IMR-90 (cell line): ENCODE results near the gene MYNN. TPM values are rescaled to one million over a fixed set of nuclear protein-coding genes. Genes with fewer than 3 reads are reported as not detected.
A peak's percentile ranks its signal among the peaks of the same experiment; 100 is the strongest.

Experiments used
- ATAC-seq: fragments of 200-7000 bp; cut with Tn5 transposase; 2 replicates; pipeline ENCODE4 v1.9.1; 2020; ENCODE audit warnings: low read depth, mild to moderate bottlenecking, moderate library complexity
- BruUV-seq: library from RNA; stranded (reverse); fragments of 400-500 nt; replicated peaks from 2 replicates; lab custom pipeline; 2021; lab: Mats Ljungman, UMichigan
- CTCF ChIA-PET: fragments of 300-600 bp; formaldehyde crosslinking; extraction: SDS; loops from one replicate; lab custom pipeline; 2021; ENCODE audit warnings: antibody characterized with exemption; lab: Yijun Ruan, JAX
- POLR2A ChIA-PET: fragments of 300-600 bp; sonication (Branson Sonifier 250); formaldehyde crosslinking; loops from one replicate; lab custom pipeline; 2022; ENCODE audit warnings: antibody characterized with exemption; ENCODE audit not compliant: unreplicated experiment; lab: Charles Lee
- DNase-seq: peaks from one replicate; pipeline ENCODE4 v3.0.0; 2013
- H2AFZ ChIP-seq: replicated peaks from 2 replicates; pipeline ENCODE3; 2013; ENCODE audit warnings: low read length, mild to moderate bottlenecking; ENCODE audit not compliant: poor library complexity
- H2AK5ac ChIP-seq: 2 replicates; pipeline ENCODE4 v1.6.1; 2013; ENCODE audit warnings: low read depth, low read length, inconsistent platforms
- H2AK9ac ChIP-seq: replicated peaks from 2 replicates; pipeline ENCODE3; 2013; ENCODE audit warnings: mild to moderate bottlenecking, low read depth, low read length, moderate library complexity; ENCODE audit not compliant: poor library complexity
- H2BK120ac ChIP-seq: 2 replicates; pipeline ENCODE4 v1.6.1; 2013; ENCODE audit warnings: low read depth, low read length, inconsistent platforms
- H2BK15ac ChIP-seq: 3 replicates; pipeline ENCODE4 v1.6.1; 2013; ENCODE audit warnings: low read depth, low read length, inconsistent platforms
- H2BK20ac ChIP-seq: 2 replicates; pipeline ENCODE4 v1.6.1; 2013; ENCODE audit warnings: low read depth, mild to moderate bottlenecking, inconsistent platforms, low read length, moderate library complexity
- H2BK5ac ChIP-seq: 2 replicates; pipeline ENCODE4 v1.6.1; 2013; ENCODE audit warnings: mild to moderate bottlenecking, low read depth, low read length, inconsistent platforms; ENCODE audit not compliant: poor library complexity, severe bottlenecking
- H3K14ac ChIP-seq: replicated peaks from 2 replicates; pipeline ENCODE4 v1.6.1; 2013; ENCODE audit warnings: low read depth, low read length, inconsistent platforms
- H3K18ac ChIP-seq: 2 replicates; pipeline ENCODE4 v1.6.1; 2013; ENCODE audit warnings: low read depth, low read length, control low read depth
- H3K23ac ChIP-seq: 2 replicates; pipeline ENCODE4 v1.6.1; 2013; ENCODE audit warnings: low read depth, low read length, inconsistent platforms
- H3K27ac ChIP-seq: 2 replicates; pipeline ENCODE4 v1.5.1; 2013; ENCODE audit warnings: mild to moderate bottlenecking, control low read depth, low read length; ENCODE audit not compliant: insufficient read depth
- H3K27me3 ChIP-seq: 2 replicates; pipeline ENCODE4 v1.6.1; 2013; ENCODE audit warnings: low read length; ENCODE audit not compliant: control insufficient read depth, insufficient read depth
- H3K36me3 ChIP-seq: 2 replicates; pipeline ENCODE4 v1.6.1; 2013; ENCODE audit warnings: low read length, mixed read lengths; ENCODE audit not compliant: control insufficient read depth, insufficient read depth
- H3K4ac ChIP-seq: 2 replicates; pipeline ENCODE4 v1.6.1; 2013; ENCODE audit warnings: low read depth, low read length, inconsistent platforms
- H3K4me1 ChIP-seq: 2 replicates; pipeline ENCODE4 v1.6.1; 2013; ENCODE audit warnings: low read length, mixed read lengths; ENCODE audit not compliant: control insufficient read depth, insufficient read depth
- H3K4me2 ChIP-seq: 2 replicates; pipeline ENCODE4 v1.6.1; 2013; ENCODE audit warnings: low read depth, mild to moderate bottlenecking, control low read depth, low read length, moderate library complexity
- H3K4me3 ChIP-seq: 2 replicates; pipeline ENCODE4 v1.5.1; 2013; ENCODE audit warnings: low read depth, mild to moderate bottlenecking, control low read depth, low read length, moderate library complexity; ENCODE audit not compliant: insufficient read depth
- H3K56ac ChIP-seq: 2 replicates; pipeline ENCODE4 v1.6.1; 2013; ENCODE audit warnings: low read length, inconsistent platforms; ENCODE audit not compliant: insufficient read depth; ENCODE audit errors: extremely low read depth
- H3K79me1 ChIP-seq, 2 experiments: 2 replicates each; pipeline ENCODE4 v1.6.1; 2013; ENCODE audit warnings: low read length in 2 of 2, inconsistent platforms in 1 of 2, low read depth in 1 of 2
- H3K9ac ChIP-seq: 2 replicates; pipeline ENCODE4 v1.6.1; 2013; ENCODE audit warnings: low read depth, low read length, control low read depth
- H3K9me1 ChIP-seq: 2 replicates; pipeline ENCODE4 v1.6.1; 2013; ENCODE audit warnings: low read length, inconsistent platforms; ENCODE audit not compliant: insufficient read depth
- H3K9me3 ChIP-seq: 2 replicates; pipeline ENCODE4 v1.6.1; 2013; ENCODE audit warnings: low read length; ENCODE audit not compliant: control insufficient read depth, insufficient read depth
- H4K20me1 ChIP-seq: 2 replicates; pipeline ENCODE4 v1.6.1; 2013; ENCODE audit warnings: low read length, inconsistent platforms; ENCODE audit not compliant: insufficient read depth
- H4K5ac ChIP-seq: 2 replicates; pipeline ENCODE4 v1.6.1; 2013; ENCODE audit warnings: mild to moderate bottlenecking, low read depth, low read length, control low read depth
- H4K8ac ChIP-seq, 2 experiments: 2 replicates each; pipeline ENCODE4 v1.6.1; 2013; ENCODE audit warnings: low read depth in 2 of 2, low read length in 2 of 2, control low read depth in 1 of 2, inconsistent platforms in 1 of 2
- H4K91ac ChIP-seq: 2 replicates; pipeline ENCODE4 v1.6.1; 2013; ENCODE audit warnings: low read depth, low read length, inconsistent platforms; ENCODE audit not compliant: insufficient read depth
- MXI1 ChIP-seq: IDR thresholded peaks from 2 replicates; pipeline ENCODE4 v1.6.1; 2012; ENCODE audit warnings: low read depth, mild to moderate bottlenecking, low read length, moderate library complexity, borderline replicate concordance
- POLR2A ChIP-seq: IDR thresholded peaks from 2 replicates; pipeline ENCODE4 v1.6.1; 2012; ENCODE audit warnings: mild to moderate bottlenecking, low read depth, low read length
- dilution Hi-C: fragments of 300-500 bp; cut with HindIII; formaldehyde crosslinking; loops from one replicate; pipeline ENCODE4 v1.14.3; 2018; ENCODE audit warnings: low sequenced_read_pairs; ENCODE audit not compliant: unreplicated experiment
- in situ Hi-C: fragments of 300-500 bp; cut with MboI; formaldehyde crosslinking; loops from 3 replicates; pipeline ENCODE4 v1.14.3; 2019; ENCODE audit warnings: low sequenced_read_pairs, inconsistent platforms, mixed read lengths
- intact Hi-C: fragments of 100-400 bp; cut with micrococcal nuclease; formaldehyde crosslinking; loops from 2 replicates; pipeline ENCODE4 v1.10.0; 2022
- polyA plus RNA-seq, 3 experiments: library from polyadenylated mRNA; depleted of rRNA; stranded (reverse); fragments of >200 nt; gene quantifications; 2 replicates each; pipeline ENCODE4 v1.2.3, GENCODE V29; 2012; ENCODE audit warnings: low replicate concordance in 1 of 3
- total RNA-seq: library from RNA; depleted of rRNA; stranded (reverse); fragments of >200 nt; gene quantifications from 2 replicates; pipeline ENCODE4 v1.2.3, GENCODE V29; 2012

MYNN gene
- total and polyA plus RNA-seq, 2 of the 4 experiments (the other 2 are of a cell fraction), result 11.8 to 26.9 TPM

GRCh38 chr3:169790219-169790618 is 17.0 kb downstream of the MYNN start:
- Histone ChIP-seq H2BK20ac (no peak overlapping the region), H3K4me1 (peaks cover 4% of the 10 kb centered on the region), H2AK5ac (no peak overlapping the region), H3K9me3 (no peaks in the 10 kb centered on the region), H2BK120ac (no peak overlapping the region), H3K18ac (no peak overlapping the region), H3K4me2 (no peak overlapping the region), H3K36me3 (peaks cover 11% of the 10 kb centered on the region), H4K8ac (no peak overlapping the region), H4K20me1 (no peaks in the 10 kb centered on the region), H3K27ac (no peak overlapping the region), H3K4me3 (no peak overlapping the region), H3K9me1 (0 out of 2 replicates have a peak, but pooled peaks cover 4% of the 10 kb centered on the region), H2BK5ac (no peak overlapping the region), H4K91ac (no peak overlapping the region), H3K9ac (no peak overlapping the region), H3K4ac (no peak overlapping the region), H3K79me1 (peaks cover 3 to 6% of the 10 kb centered on the region in 2 experiments; a peak in 1 of 4 replicates), H4K5ac (no peak overlapping the region), H3K23ac (no peak overlapping the region), H3K56ac (no peak overlapping the region), H2AFZ (no peak overlapping the region), H3K14ac (no peak overlapping the region), H3K27me3 (no peaks in the 10 kb centered on the region), H2AK9ac (no peak overlapping the region), H2BK15ac (no peak overlapping the region)
- TF ChIP-seq POLR2A, result no peak
- no peak for TF ChIP-seq MXI1
- in situ Hi-C loops, result no loop called here
- ATAC-seq (peak; percentile 59), DNase-seq (no peak)
- ChIA-PET CTCF (no interaction called here), POLR2A (no interaction called here)
- intact Hi-C loops, result loop anchor here (5.0 kb wide), 1 partner anchor 202 kb away; no protein-coding TSS in a partner anchor
- no TSS peak for BruUV-seq
- dilution Hi-C loops, result no loop called here
